CD4-positive, alpha-beta T cell treated with Interleukin-17A for 1 hour (primary cell): ENCODE results near the gene ABCB1.
"Not testable (repeated sequence)": the region's sequence is repeated elsewhere in the genome, so short reads cannot be mapped to it uniquely, and the experiment has no call there.

ENCODE experiments used
- DNase-seq: peaks from one replicate; pipeline ENCODE4 v3.0.0-alpha.2; 2020

Gene ABCB1

GRCh38 chr7:87511510-87511909 lies 89.2 kb downstream of the ABCB1 start:
- DNase-seq = no peak

- no peak for DNase-seq
Measured at GRCh38 chr7:87510411-87510875, 90.2 kb downstream of the ABCB1 start.

GRCh38 chr7:87507446-87507845 lies 93.2 kb downstream of the ABCB1 start:
- DNase-seq = no peak

- peak; percentile 5 for DNase-seq
Measured at GRCh38 chr7:87506246-87507180, 94.2 kb downstream of the ABCB1 start.

- DNase-seq = no peak
Measured at GRCh38 chr7:87505557-87506245, 95.0 kb downstream of the ABCB1 start.

- DNase-seq = no peak
Measured at GRCh38 chr7:87505122-87505521, 95.6 kb downstream of the ABCB1 start.

GRCh38 chr7:87499494-87499893 lies 101.2 kb downstream of the ABCB1 start:
- no peak for DNase-seq

GRCh38 chr7:87498893-87499292 lies 101.8 kb downstream of the ABCB1 start:
- DNase-seq = no peak

- no peak for DNase-seq
Measured at GRCh38 chr7:87497482-87497881, 103.2 kb downstream of the ABCB1 start.

- no peak for DNase-seq
Measured at GRCh38 chr7:87495366-87495765, 105.3 kb downstream of the ABCB1 start.

GRCh38 chr7:87494454-87494853 lies 106.2 kb downstream of the ABCB1 start:
- DNase-seq = no peak

GRCh38 chr7:87483131-87483530 lies 117.6 kb downstream of the ABCB1 start:
- no peak for DNase-seq

GRCh38 chr7:87482115-87482514 lies 118.6 kb downstream of the ABCB1 start:
- DNase-seq = no peak

- no peak for DNase-seq
Measured at GRCh38 chr7:87480386-87480785, 120.3 kb downstream of the ABCB1 start.

- DNase-seq = no peak
Measured at GRCh38 chr7:87479951-87480350, 120.7 kb downstream of the ABCB1 start.

GRCh38 chr7:87476179-87476557 lies 124.5 kb downstream of the ABCB1 start:
- DNase-seq = no peak

GRCh38 chr7:87475359-87476178 lies 125.1 kb downstream of the ABCB1 start, which contains the start of gene ABCB4:
Gene ABCB4, minus strand, starts transcription at chr7:87475680. Its CDS starts 215 bp downstream, at chr7:87475465.
- DNase-seq = no peak

- peak; percentile 30 for DNase-seq
Measured at GRCh38 chr7:87474533-87475358, 125.9 kb downstream of the ABCB1 start.

- no peak for DNase-seq
Measured at GRCh38 chr7:87473986-87474385, 126.7 kb downstream of the ABCB1 start.

- no peak for DNase-seq
Measured at GRCh38 chr7:87473192-87473591, 127.5 kb downstream of the ABCB1 start.

GRCh38 chr7:87471473-87471872 lies 129.2 kb downstream of the ABCB1 start:
- DNase-seq = no peak

GRCh38 chr7:87469204-87469603 lies 131.5 kb downstream of the ABCB1 start:
- DNase-seq = not testable (repeated sequence)
